ENCODE measurements around the gene IGFBP4. TPM values are rescaled to one million over a fixed set of nuclear protein-coding genes. Genes with fewer than 3 reads are reported as not detected.

IGFBP4 gene
- total and polyA plus RNA-seq, 2 experiments from 2014 or later: 44.9 to 183 TPM

DNA sequence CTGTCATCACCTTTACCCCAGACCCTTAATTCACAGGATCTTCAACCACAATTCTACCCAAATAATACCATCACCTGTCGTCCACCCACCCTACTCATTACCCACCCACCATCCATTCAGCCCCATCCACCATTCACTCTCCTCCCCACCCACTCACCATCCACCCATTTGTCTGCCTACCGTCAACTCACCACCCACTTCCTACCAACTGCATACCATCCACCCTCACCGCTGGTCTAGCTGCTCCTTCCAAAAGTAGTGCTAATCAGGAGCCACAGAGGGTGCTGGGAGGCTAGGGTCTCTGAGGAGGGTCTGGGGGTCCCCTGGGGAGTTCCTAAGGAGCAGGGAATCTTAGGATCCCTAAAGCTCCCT is 12.0 kb upstream of the IGFBP4 start:
- no peaks in the 10 kb centered on the region for H3K27me3 ChIP-seq
- DNase-seq (ENCODE audit: low spot score): no peak
- no peaks in the 10 kb centered on the region for H3K9me2 ChIP-seq (replicated peaks; ENCODE audit: insufficient read depth)
- TF ChIP-seq, protein P1, sequence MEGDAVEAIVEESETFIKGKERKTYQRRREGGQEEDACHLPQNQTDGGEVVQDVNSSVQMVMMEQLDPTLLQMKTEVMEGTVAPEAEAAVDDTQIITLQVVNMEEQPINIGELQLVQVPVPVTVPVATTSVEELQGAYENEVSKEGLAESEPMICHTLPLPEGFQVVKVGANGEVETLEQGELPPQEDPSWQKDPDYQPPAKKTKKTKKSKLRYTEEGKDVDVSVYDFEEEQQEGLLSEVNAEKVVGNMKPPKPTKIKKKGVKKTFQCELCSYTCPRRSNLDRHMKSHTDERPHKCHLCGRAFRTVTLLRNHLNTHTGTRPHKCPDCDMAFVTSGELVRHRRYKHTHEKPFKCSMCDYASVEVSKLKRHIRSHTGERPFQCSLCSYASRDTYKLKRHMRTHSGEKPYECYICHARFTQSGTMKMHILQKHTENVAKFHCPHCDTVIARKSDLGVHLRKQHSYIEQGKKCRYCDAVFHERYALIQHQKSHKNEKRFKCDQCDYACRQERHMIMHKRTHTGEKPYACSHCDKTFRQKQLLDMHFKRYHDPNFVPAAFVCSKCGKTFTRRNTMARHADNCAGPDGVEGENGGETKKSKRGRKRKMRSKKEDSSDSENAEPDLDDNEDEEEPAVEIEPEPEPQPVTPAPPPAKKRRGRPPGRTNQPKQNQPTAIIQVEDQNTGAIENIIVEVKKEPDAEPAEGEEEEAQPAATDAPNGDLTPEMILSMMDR (IDR thresholded peaks at IDR 0.05; ENCODE audit: poor library complexity): no peak
- H4K20me1 ChIP-seq (ENCODE audit: insufficient read depth, poor library complexity, severe bottlenecking): no peaks in the 10 kb centered on the region
- no peaks in the 10 kb centered on the region for H3K79me2 ChIP-seq
- H3K9me3 ChIP-seq (ENCODE audit: low read depth): no peaks in the 10 kb centered on the region
- H3K4me1 ChIP-seq (ENCODE audit: insufficient read depth): peaks cover 12% of the 10 kb centered on the region
- no peaks in the 10 kb centered on the region for H3K36me3 ChIP-seq (replicated peaks; ENCODE audit: insufficient read depth, low read depth)
- H3K27ac ChIP-seq: no peak overlapping the region
- 82% methylated on average over 3 of the region's 3 CpGs for WGBS (ENCODE audit: low lambda C conversion rate, missing lambda C conversion rate)
- no peak overlapping the region for H3K4me3 ChIP-seq
- H3K4me2 ChIP-seq: no peak overlapping the region
- no peak overlapping the region for H2AFZ ChIP-seq

DNA sequence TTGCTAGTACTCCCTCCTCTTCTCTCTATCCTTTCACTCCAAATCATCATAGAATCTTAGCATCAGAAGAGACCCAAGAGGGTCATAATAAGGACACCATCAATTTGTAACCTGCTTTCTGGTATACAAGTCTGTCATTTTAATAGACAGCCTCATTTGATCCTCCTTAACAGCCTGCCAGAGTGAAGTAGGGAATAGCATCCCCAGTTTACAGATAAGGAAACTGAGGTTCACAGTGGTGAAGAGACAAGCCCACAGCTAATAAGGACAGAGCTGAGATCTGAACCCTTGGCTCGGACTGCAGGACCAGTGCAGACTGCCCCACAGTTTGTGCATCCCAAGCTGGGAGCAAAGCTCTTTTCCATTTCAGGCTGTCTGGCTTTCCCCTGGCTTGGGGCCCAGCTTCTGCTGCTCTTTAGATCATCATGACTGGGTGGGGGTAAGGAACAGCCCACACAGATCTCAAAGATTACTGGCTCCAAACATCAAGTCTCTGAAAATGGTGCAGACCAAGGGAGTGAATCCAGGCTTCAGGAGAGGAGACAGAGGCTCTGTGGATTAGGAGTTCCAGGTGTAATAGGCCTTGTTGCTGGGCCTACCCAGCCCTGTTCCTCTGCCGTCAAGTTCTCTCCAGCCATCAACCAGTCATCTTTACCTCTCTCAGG is 10.3 kb upstream of the IGFBP4 start:
- peak overlapping the region; percentile 15 for H3K27ac ChIP-seq
- H3K4me1 ChIP-seq (ENCODE audit: insufficient read depth): peaks cover 12% of the 10 kb centered on the region
- no peak overlapping the region for H2AFZ ChIP-seq
- H3K27me3 ChIP-seq: no peaks in the 10 kb centered on the region
- no peaks in the 10 kb centered on the region for H3K36me3 ChIP-seq (replicated peaks; ENCODE audit: insufficient read depth, low read depth)
- no peaks in the 10 kb centered on the region for H3K9me2 ChIP-seq (replicated peaks; ENCODE audit: insufficient read depth)
- no peaks in the 10 kb centered on the region for H3K9me3 ChIP-seq (ENCODE audit: low read depth)
- H3K4me3 ChIP-seq: no peak overlapping the region
- no peaks in the 10 kb centered on the region for H4K20me1 ChIP-seq (ENCODE audit: insufficient read depth, poor library complexity, severe bottlenecking)
- TF ChIP-seq, protein P1 (IDR thresholded peaks at IDR 0.05; ENCODE audit: poor library complexity): no peak
- TF ChIP-seq EZH2phosphoT487 (IDR thresholded peaks at IDR 0.05; ENCODE audit: low read depth, severe bottlenecking, unreplicated experiment): no peak
- TF ChIP-seq EZH2 (IDR thresholded peaks at IDR 0.05; ENCODE audit: borderline replicate concordance): no peak
- H3K79me2 ChIP-seq: no peaks in the 10 kb centered on the region
- WGBS (ENCODE audit: low lambda C conversion rate, missing lambda C conversion rate): 50% methylated on average over 2 of the region's 2 CpGs
- DNase-seq (ENCODE audit: low spot score): peak; percentile 60
- no peak overlapping the region for H3K4me2 ChIP-seq

DNA sequence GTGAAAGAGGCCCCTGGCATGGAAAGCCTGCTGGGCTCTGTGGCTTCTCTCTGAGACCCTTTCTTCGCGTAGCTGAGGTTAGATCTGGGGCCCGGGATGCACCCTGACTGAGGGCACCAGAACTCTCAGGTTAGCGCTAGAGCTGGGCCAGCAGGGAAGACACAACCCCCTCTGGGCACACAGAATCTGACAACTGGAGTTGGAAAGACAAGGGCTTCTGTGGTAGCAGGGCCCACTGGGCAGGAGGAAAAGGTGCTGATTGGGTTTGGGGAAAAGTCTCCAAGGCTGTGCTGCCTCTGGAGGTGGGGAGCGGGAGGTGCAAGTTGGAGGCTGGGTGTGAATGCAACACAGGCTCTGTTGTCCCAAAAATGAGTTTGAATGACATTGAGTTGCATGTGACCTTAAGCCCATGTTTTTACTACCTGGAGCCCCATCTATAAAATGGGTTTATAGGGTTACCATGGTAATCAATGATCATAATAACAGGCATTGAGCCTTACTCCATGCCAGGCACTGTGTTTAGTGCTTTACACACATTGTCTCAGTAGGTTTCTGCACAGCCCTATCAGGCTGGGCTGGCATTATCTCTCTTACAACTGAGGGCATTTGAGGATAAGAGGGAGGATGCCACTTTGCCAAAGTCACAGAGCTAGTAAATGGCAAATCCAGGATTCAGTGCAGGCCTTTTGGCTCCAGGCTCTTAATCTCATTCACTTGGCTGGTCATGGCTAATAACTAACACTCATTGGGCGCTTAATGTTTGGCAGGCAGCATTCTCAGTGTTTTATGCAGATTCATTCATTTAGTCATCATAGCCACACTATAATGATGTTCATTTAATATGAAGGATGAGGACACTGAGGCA is 9.5 kb upstream of the IGFBP4 start:
- no peaks in the 10 kb centered on the region for H3K36me3 ChIP-seq (replicated peaks; ENCODE audit: insufficient read depth, low read depth)
- H3K27ac ChIP-seq: peak overlapping the region; percentile 15
- no peak overlapping the region for H3K4me2 ChIP-seq
- no peaks in the 10 kb centered on the region for H4K20me1 ChIP-seq (ENCODE audit: insufficient read depth, poor library complexity, severe bottlenecking)
- no peaks in the 10 kb centered on the region for H3K27me3 ChIP-seq
- WGBS (ENCODE audit: low lambda C conversion rate, missing lambda C conversion rate): 73% methylated on average over 6 of the region's 6 CpGs
- TF ChIP-seq EZH2 (IDR thresholded peaks at IDR 0.05; ENCODE audit: borderline replicate concordance) (no peak), EZH2phosphoT487 (IDR thresholded peaks at IDR 0.05; ENCODE audit: low read depth, severe bottlenecking, unreplicated experiment) (no peak)
- TF ChIP-seq, protein P1 (IDR thresholded peaks at IDR 0.05; ENCODE audit: poor library complexity): peak; percentile 24
- H2AFZ ChIP-seq: no peak overlapping the region
- H3K4me1 ChIP-seq (ENCODE audit: insufficient read depth): peaks cover 12% of the 10 kb centered on the region
- H3K4me3 ChIP-seq: no peak overlapping the region
- H3K79me2 ChIP-seq: no peaks in the 10 kb centered on the region
- no peak for DNase-seq (ENCODE audit: low spot score)
- H3K9me2 ChIP-seq (replicated peaks; ENCODE audit: insufficient read depth): no peaks in the 10 kb centered on the region
- no peaks in the 10 kb centered on the region for H3K9me3 ChIP-seq (ENCODE audit: low read depth)

Measured in hepatocyte (in vitro differentiated cells).